ENCODE measurements around the gene TFEB.

DNA sequence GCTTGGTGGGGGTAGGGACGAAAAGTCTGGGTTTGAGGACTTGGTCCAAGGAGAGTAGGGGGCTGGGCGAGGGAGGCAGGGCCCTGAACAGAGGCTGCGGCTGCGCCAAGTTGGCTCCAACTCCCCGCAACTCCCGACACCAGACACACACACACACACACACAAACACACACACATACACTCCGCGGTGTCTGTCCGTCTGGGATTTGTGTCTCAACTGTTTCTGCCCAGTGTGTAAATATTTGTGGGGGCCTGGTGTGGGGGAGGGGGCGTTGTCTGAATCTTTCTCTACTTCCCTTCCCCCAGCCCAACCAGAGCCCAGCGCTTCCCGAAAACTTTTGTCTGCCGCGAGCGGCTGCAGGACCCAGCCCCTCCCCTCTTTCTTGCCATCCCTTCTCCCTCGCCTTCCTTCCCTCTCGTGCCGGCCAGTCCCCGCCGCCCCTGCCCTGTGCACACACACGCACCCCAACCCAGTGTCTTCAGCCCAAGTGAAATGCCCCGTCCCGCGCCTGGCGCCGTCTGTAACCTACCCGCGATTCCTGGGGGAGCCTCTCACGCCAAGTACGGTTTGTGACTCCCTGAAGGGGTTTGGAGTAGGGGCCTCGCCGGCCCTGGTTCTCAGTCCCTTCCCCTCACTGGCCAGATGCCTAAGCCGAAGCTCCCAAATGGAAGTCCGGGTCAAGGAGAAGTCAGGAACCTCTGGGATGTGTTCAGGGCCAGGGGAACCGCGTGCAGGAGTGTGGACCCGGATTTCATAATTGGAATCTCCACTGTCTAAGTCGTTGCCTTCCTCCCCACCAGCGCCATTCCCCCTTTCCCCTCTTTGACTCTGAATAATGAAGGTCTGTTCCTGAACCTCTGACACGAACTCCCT is 96.2 kb downstream of the TFEB start:
- TF ChIP-seq POLR2A (IDR thresholded peaks at IDR 0.05): no peak
- TF ChIP-seq, protein P1, sequence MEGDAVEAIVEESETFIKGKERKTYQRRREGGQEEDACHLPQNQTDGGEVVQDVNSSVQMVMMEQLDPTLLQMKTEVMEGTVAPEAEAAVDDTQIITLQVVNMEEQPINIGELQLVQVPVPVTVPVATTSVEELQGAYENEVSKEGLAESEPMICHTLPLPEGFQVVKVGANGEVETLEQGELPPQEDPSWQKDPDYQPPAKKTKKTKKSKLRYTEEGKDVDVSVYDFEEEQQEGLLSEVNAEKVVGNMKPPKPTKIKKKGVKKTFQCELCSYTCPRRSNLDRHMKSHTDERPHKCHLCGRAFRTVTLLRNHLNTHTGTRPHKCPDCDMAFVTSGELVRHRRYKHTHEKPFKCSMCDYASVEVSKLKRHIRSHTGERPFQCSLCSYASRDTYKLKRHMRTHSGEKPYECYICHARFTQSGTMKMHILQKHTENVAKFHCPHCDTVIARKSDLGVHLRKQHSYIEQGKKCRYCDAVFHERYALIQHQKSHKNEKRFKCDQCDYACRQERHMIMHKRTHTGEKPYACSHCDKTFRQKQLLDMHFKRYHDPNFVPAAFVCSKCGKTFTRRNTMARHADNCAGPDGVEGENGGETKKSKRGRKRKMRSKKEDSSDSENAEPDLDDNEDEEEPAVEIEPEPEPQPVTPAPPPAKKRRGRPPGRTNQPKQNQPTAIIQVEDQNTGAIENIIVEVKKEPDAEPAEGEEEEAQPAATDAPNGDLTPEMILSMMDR (IDR thresholded peaks at IDR 0.05): no peak

Measured in Peyer's patch (tissue), 4 donors.